Muscle of leg (tissue), 16 donors: Measurements from ENCODE around the gene NNAT. TPM values are rescaled to one million over a fixed set of nuclear protein-coding genes. Genes with fewer than 3 reads are reported as not detected.
"Not testable (repeated sequence)": the region's sequence is repeated elsewhere in the genome, so short reads cannot be mapped to it uniquely, and the experiment has no call there.

Experiments used
- DNase-seq: peaks from one replicate; pipeline ENCODE4 v3.0.0; 2013
- H3K27ac ChIP-seq: one replicate; pipeline ENCODE4 v1.5.1; 2013; ENCODE audit warnings: mild to moderate bottlenecking, low read length, control low read depth
- H3K27me3 ChIP-seq: one replicate; pipeline ENCODE4 v1.6.1; 2013; ENCODE audit warnings: low read length; ENCODE audit not compliant: control insufficient read depth, insufficient read depth
- H3K36me3 ChIP-seq: one replicate; pipeline ENCODE4 v1.6.1; 2013; ENCODE audit warnings: low read length; ENCODE audit not compliant: control insufficient read depth, insufficient read depth
- H3K4me1 ChIP-seq: one replicate; pipeline ENCODE4 v1.6.1; 2013; ENCODE audit warnings: low read length; ENCODE audit not compliant: control insufficient read depth, insufficient read depth
- H3K4me3 ChIP-seq: one replicate; pipeline ENCODE4 v1.5.1; 2013; ENCODE audit warnings: low read length, control low read depth
- H3K9me3 ChIP-seq: replicated peaks from 2 replicates; pipeline ENCODE4 v1.6.1; 2013; ENCODE audit warnings: low read depth, low read length; ENCODE audit not compliant: control insufficient read depth
- WGBS: methylation state at CpG from one replicate; pipeline ENCODE4 v1.1.5; 2013; ENCODE audit warnings: missing lambda C conversion rate; ENCODE audit not compliant: insufficient coverage; 5-methylcytosine and 5-hydroxymethylcytosine counted together
- long read RNA-seq, 11 donors: transcript quantifications; one replicate each; lab custom pipeline, GENCODE V29; 2026
- polyA plus RNA-seq, 8 donors: library from polyadenylated mRNA; unstranded; fragments of 120-200 nt; gene quantifications; one replicate each; pipeline versions ENCODE4 v1.2.1 to v1.2.3, GENCODE V29; 2013; ENCODE audit warnings: inconsistent platforms in 1 of 8, low replicate concordance in 1 of 8; ENCODE audit not compliant: insufficient read length in 8 of 8, insufficient read depth in 1 of 8
- total RNA-seq: library from RNA; stranded (reverse); fragments of 120-200 nt; gene quantifications from one replicate; pipeline ENCODE4 v1.2.4, GENCODE V29; 2013

The NNAT gene, protein sequence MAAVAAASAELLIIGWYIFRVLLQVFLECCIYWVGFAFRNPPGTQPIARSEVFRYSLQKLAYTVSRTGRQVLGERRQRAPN
- total RNA-seq, result 372 TPM
- polyA plus RNA-seq, result 100 to 1,000 TPM; 325 to 800 (median 519) TPM
- long read RNA-seq, donor 1, transcript NNAT-202 (2 exons, 1,222 nt), result major isoform, 95 of 285 reads
- long read RNA-seq, donor 1, transcript NNAT-201 (3 exons, 1,297 nt), result minor isoform, 50 of 285 reads
- long read RNA-seq, donor 1, partial matches to known transcripts, result 28 of 285 reads
- long read RNA-seq, donor 1, other reads (novel, unspliced or antisense), result 112 of 285 reads
- long read RNA-seq, donor 2, transcript NNAT-201 (3 exons, 1,297 nt), result minor isoform, 5 of 56 reads
- long read RNA-seq, donor 2, transcript NNAT-202 (2 exons, 1,222 nt), result major isoform, 24 of 56 reads
- long read RNA-seq, donor 2, partial matches to known transcripts, result 27 of 56 reads
- long read RNA-seq, donor 2, other reads (novel, unspliced or antisense), result 0 of 56 reads
- long read RNA-seq, donor 3, transcript NNAT-202 (2 exons, 1,222 nt), result major isoform, 238 of 338 reads
- long read RNA-seq, donor 3, transcript NNAT-201 (3 exons, 1,297 nt), result minor isoform, 91 of 338 reads
- long read RNA-seq, donor 3, partial matches to known transcripts, result 5 of 338 reads
- long read RNA-seq, donor 3, other reads (novel, unspliced or antisense), result 0 of 338 reads
- long read RNA-seq, donor 4, transcript NNAT-202 (2 exons, 1,222 nt), result major isoform, 140 of 209 reads
- long read RNA-seq, donor 4, transcript NNAT-201 (3 exons, 1,297 nt), result minor isoform, 63 of 209 reads
- long read RNA-seq, donor 4, partial matches to known transcripts, result 6 of 209 reads
- long read RNA-seq, donor 4, other reads (novel, unspliced or antisense), result 0 of 209 reads
- long read RNA-seq, donor 5, transcript NNAT-202 (2 exons, 1,222 nt), result major isoform, 213 of 826 reads
- long read RNA-seq, donor 5, transcript NNAT-201 (3 exons, 1,297 nt), result minor isoform, 130 of 826 reads
- long read RNA-seq, donor 5, partial matches to known transcripts, result 275 of 826 reads
- long read RNA-seq, donor 5, other reads (novel, unspliced or antisense), result 206 of 826 reads
- long read RNA-seq, donor 6, transcript NNAT-201 (3 exons, 1,297 nt), result minor isoform, 192 of 735 reads
- long read RNA-seq, donor 6, transcript NNAT-204 (3 exons, 895 nt), result minor isoform, 6 of 735 reads
- long read RNA-seq, donor 6, transcript NNAT-202 (2 exons, 1,222 nt), result major isoform, 291 of 735 reads
- long read RNA-seq, donor 6, partial matches to known transcripts, result 246 of 735 reads
- long read RNA-seq, donor 6, other reads (novel, unspliced or antisense), result 0 of 735 reads
- long read RNA-seq, donor 7, transcript NNAT-202 (2 exons, 1,222 nt), result major isoform, 138 of 459 reads
- long read RNA-seq, donor 7, transcript NNAT-201 (3 exons, 1,297 nt), result minor isoform, 100 of 459 reads
- long read RNA-seq, donor 7, partial matches to known transcripts, result 218 of 459 reads
- long read RNA-seq, donor 7, other reads (novel, unspliced or antisense), result 0 of 459 reads
- long read RNA-seq, donor 8, transcript NNAT-202 (2 exons, 1,222 nt), result major isoform, 113 of 182 reads
- long read RNA-seq, donor 8, transcript NNAT-201 (3 exons, 1,297 nt), result minor isoform, 55 of 182 reads
- long read RNA-seq, donor 8, partial matches to known transcripts, result 11 of 182 reads
- long read RNA-seq, donor 8, other reads (novel, unspliced or antisense), result 0 of 182 reads
- long read RNA-seq, donor 9, transcript NNAT-204 (3 exons, 895 nt), result minor isoform, 5 of 365 reads
- long read RNA-seq, donor 9, transcript NNAT-202 (2 exons, 1,222 nt), result major isoform, 203 of 365 reads
- long read RNA-seq, donor 9, transcript NNAT-201 (3 exons, 1,297 nt), result minor isoform, 110 of 365 reads
- long read RNA-seq, donor 9, partial matches to known transcripts, result 36 of 365 reads
- long read RNA-seq, donor 9, other reads (novel, unspliced or antisense), result 8 of 365 reads
- long read RNA-seq, donor 10, transcript NNAT-201 (3 exons, 1,297 nt), result minor isoform, 103 of 326 reads
- long read RNA-seq, donor 10, transcript NNAT-202 (2 exons, 1,222 nt), result major isoform, 206 of 326 reads
- long read RNA-seq, donor 10, partial matches to known transcripts, result 14 of 326 reads
- long read RNA-seq, donor 10, other reads (novel, unspliced or antisense), result 0 of 326 reads
- long read RNA-seq, donor 11, transcript NNAT-202 (2 exons, 1,222 nt), result major isoform, 180 of 702 reads
- long read RNA-seq, donor 11, transcript NNAT-201 (3 exons, 1,297 nt), result minor isoform, 117 of 702 reads
- long read RNA-seq, donor 11, partial matches to known transcripts, result 403 of 702 reads
- long read RNA-seq, donor 11, other reads (novel, unspliced or antisense), result 0 of 702 reads

DNA sequence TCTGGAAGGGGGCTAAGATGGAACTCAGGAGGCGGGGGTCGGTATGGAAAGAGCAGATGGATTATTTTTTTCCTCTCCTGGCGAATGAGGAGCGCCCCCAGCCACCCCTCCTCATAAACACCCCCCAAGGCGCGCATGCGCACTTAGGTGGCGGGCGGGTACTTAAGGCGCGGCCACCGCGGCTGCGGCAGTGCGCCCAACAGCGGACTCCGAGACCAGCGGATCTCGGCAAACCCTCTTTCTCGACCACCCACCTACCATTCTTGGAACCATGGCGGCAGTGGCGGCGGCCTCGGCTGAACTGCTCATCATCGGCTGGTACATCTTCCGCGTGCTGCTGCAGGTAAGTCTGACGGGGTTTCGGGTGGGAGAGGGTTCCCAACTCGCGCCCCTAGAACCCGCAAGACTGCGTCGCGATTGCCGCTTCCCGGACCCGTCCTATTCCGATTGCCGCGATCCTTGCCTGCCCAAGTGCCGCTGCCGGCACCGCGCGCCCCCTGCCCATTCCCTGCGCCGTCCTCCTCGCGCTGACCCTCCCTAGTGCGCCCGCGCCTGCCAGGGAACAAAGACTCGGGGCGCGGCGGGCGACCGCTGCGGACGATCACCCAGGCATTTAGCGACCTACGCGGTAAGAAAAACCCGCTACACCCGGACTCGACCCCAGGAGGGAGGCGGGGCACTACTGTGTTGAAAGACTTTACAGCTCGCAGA lies at the start of gene NNAT:
Gene NNAT (plus strand): TSS at position 190 of the 711 bp plus-strand sequence. CDS start 82 bp downstream, at position 272.
- peaks cover 66% of the 10 kb centered on the region for H3K4me1 ChIP-seq
- peak; percentile 51 for DNase-seq
- peak within 1 kb of the TSS; percentile 72 for H3K27ac ChIP-seq
- no peaks in the 10 kb centered on the region for H3K9me3 ChIP-seq
- H3K27me3 ChIP-seq, result no peaks in the 10 kb centered on the region
- WGBS, result 61% methylated on average over 53 of the region's 69 CpGs
- peaks cover 32% of the 10 kb centered on the region for H3K36me3 ChIP-seq
- peak within 1 kb of the TSS; percentile 55 for H3K4me3 ChIP-seq

DNA sequence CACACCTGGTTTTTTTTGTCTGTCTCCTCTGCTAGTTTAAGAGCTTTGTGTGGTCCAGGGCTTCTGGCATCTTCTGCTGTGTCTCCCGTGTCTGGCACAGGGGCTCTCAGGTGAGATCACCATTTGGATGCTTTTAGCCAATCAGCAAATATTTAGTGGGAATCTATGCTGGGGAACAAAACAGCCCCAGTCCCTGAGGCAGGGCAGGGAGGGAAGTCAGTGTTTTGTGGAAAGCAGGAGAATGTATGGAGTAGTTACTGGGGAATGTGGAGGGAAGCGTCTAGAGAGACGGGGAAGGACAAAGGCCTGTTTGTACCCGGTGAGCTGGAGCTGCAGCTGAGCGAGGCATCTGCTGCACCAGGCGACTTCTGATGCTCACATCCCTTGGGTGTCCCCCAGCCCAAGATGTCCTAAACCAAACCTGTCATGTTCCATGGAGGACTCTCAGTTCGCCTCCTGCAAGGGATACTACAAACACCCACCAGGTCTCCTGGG lies 49.3 kb upstream of the NNAT start:
- H3K27ac ChIP-seq, result no peak overlapping the region
- no peak overlapping the region for H3K4me3 ChIP-seq
- peaks cover 16% of the 10 kb centered on the region for H3K4me1 ChIP-seq
- WGBS, result 76% methylated on average over 6 of the region's 7 CpGs
- peaks cover 4% of the 10 kb centered on the region for H3K27me3 ChIP-seq
- no peaks in the 10 kb centered on the region for H3K36me3 ChIP-seq
- no peak for DNase-seq
- H3K9me3 ChIP-seq, result no peaks in the 10 kb centered on the region

DNA sequence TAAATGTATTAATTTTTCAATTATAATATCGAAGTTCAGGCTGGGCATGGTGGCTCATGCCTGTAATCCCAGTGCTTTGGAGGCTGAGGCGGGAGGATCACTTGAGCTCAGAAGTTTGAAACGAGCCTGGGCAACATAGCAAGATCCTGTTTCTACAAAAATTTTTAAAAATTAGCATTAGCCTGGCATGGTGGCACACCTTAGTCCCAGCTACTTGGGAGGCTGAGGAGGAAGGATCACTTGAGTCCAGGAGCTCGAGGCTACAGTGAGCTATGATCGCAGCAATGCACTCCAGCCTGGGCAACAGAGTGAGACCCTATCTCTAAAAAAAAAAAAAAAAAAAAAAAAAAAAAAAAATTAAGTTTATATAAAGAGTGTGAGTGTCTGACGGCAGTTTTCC lies 48.6 kb upstream of the NNAT start:
- H3K9me3 ChIP-seq, H3K4me3 ChIP-seq, DNase-seq, H3K36me3 ChIP-seq, H3K27ac ChIP-seq, H3K27me3 ChIP-seq: not testable (repeated sequence)
- 100% methylated on average over 1 of the region's 6 CpGs for WGBS
- H3K4me1 ChIP-seq, result peaks cover 16% of the 10 kb centered on the region

DNA sequence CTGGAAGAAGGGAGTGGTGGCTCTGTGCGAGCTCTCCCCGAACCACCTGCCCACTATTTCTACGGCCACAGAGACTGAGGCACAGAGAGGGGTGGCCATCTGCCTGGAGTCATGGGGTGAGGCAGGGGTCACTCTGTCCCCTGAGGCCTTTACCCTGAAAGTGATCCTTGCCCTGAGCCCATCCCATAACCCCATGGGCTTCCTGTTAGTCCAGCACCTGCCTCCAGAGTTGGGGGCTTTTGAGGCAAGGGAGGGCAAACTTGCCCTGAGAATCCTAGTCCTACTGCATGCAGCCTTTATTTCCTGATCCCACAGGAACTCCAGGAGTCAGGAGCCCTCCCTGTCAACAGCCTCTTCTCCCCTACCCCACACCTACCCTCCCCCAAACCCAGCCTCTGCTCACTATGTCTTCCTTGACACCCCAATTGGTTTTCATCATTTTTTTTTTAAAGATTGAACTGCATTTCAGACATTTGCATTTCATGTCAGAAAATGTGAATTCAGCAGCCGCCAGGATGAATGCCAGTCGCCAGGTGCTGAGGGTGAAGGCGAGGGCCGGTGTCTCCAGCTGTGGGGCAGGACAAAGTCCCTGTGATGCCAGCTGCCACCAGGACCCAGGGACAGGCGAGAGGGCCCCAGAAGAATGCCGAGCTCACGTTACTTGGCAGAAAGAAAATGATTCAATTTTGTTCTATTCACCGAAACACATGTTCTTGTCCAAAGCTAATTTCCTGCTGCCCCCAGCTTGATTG lies 47.6 kb upstream of the NNAT start:
- Histone ChIP-seq H3K27me3 (peaks cover 4% of the 10 kb centered on the region), H3K4me3 (no peak overlapping the region), H3K36me3 (no peaks in the 10 kb centered on the region), H3K9me3 (no peaks in the 10 kb centered on the region), H3K27ac (no peak overlapping the region), H3K4me1 (peaks cover 16% of the 10 kb centered on the region)
- DNase-seq, result no peak
- WGBS, result 31% methylated on average over 9 of the region's 11 CpGs

DNA sequence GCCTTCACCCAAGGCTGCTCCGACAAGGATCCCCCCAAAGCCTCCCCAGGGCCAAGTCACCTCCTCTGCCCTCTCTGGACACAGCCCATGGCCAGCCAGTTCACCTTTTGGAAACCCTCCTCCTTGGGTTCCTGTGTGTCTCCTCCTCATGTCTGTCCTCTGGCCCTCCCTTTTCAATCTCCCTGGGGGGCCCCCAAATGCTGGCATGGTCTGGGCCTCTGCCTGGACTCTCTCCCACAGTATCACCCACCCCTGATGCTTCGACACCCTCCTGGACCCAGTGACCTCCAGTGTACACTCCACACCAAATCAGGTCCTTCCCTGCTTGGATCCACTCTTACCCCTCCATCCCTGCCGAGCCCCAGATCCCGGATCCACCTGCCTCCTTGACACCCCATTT lies 46.7 kb upstream of the NNAT start:
- WGBS, result 66% methylated on average over 3 of the region's 4 CpGs

DNA sequence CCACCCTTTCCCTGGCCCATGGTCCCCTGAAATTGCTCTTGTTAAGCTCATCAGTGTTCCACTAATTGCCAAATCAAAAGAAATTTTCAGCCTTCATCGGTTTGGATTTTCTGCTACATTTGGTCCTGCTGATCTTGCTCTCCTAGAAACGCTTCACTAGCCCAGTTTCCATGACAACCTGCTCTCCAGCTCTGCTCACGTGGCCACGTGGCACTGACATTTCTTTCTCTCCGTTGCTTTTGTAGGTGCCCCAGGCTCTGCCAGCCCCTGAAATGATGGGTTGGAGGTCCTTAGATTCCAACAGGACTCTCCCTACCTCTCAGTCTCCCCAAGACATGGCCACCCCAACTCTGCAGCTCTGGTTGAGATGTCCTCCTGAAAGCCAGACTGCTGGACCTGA lies 45.8 kb upstream of the NNAT start:
- Histone ChIP-seq H3K27ac (no peak overlapping the region), H3K4me3 (no peak overlapping the region), H3K4me1 (peaks cover 16% of the 10 kb centered on the region), H3K9me3 (no peaks in the 10 kb centered on the region), H3K27me3 (peaks cover 4% of the 10 kb centered on the region), H3K36me3 (no peaks in the 10 kb centered on the region)
- WGBS, result 70% methylated on average over 5 of the region's 5 CpGs
- DNase-seq, result no peak

More for the DNA sequence above, 46.7 kb upstream of the NNAT start:
- H3K9me3 ChIP-seq, result no peaks in the 10 kb centered on the region
- H3K4me1 ChIP-seq, result peaks cover 16% of the 10 kb centered on the region
- no peak for DNase-seq
- no peaks in the 10 kb centered on the region for H3K36me3 ChIP-seq
- no peak overlapping the region for H3K27ac ChIP-seq
- peaks cover 4% of the 10 kb centered on the region for H3K27me3 ChIP-seq
- no peak overlapping the region for H3K4me3 ChIP-seq

DNA sequence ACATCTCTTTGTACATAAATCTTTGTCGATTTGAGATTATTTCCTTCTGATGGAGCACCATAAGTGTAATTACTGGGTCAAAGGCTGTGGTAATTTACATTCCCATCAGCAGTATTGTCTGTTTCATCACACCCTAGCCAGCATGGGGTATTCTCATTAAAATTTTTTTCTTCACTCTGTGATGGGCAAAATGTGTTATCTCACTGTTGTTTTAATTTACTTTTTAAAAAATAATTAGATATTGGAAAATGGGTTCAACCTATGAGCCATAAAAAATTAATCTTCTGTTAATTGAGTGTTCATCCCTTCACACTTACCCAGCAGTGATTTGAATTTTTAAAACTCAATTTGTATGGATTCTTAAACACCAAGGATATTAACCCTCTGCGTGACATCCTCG lies 44.0 kb upstream of the NNAT start:
- DNase-seq, result no peak
- no CpG with 5 or more reads among the region's 3 CpGs for WGBS

More for the DNA sequence above, 44.0 kb upstream of the NNAT start:
- peaks cover 4% of the 10 kb centered on the region for H3K27me3 ChIP-seq
- no peak overlapping the region for H3K4me3 ChIP-seq
- H3K36me3 ChIP-seq, result no peaks in the 10 kb centered on the region
- no peak overlapping the region for H3K27ac ChIP-seq
- no peaks in the 10 kb centered on the region for H3K9me3 ChIP-seq
- H3K4me1 ChIP-seq, result peaks cover 16% of the 10 kb centered on the region
